ENCODE data around the gene TTC7B.
"Not testable (repeated sequence)": the region's sequence is repeated elsewhere in the genome, so short reads cannot be mapped to it uniquely, and the experiment has no call there.

TTC7B gene

DNA sequence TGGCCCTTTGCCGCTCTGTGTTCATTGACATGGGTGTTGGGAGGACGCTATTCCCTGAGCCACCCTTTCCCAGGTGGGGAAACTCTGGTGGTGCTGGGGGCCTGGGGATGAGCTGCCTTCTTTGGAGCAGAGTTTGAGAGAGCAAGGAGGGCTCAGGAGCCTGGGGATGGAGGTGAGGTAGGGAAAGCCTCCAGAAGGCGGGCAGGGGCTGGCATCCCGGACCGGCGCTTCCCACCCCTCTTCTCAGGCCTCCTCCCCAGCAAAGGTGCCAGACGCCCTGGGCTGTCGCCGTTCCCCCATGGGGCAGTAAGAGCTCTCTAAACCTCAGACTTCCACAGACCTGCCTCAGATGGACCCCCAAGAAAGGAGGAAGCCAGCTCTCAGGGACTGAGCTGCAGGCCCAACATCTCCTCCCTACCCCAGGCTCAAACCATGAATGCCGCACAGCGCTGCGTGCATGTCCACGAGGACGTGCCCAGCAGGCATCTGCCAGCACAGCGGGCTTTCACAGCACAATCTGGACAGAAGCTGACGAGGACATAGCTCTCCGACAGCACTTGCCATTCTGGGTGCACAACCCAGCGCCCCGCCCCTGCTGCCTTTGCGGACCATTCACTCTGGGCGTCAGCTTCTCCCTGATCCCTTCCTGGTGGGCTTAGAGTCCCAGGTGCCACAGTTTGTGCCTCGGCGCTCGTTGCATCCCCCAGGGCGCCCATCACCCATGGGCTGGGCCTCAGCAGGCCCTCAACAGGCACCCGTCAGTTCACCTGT, 14.9 kb upstream of the TTC7B start:
- DNase-seq (ENCODE audit: low read depth in 2 of 2): no peak

DNA sequence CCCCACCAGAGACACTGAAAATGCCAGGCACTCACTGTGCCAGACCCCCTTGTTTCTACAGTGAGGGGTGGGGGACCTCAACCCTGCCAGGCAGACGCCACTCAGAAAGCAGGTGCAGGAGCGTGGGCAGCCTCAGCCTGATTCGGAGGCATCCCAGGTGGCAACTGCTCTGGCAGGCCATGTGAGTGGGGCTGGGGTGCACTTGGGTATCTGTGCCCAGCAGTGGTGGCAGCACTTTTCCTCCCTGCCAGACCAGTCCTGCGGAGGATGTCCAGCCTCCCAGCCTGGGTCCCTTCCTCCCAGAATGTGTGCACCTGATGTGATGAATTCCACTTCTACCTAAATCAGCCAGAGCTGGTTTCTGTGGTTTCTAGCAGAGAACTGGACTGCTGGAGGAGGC, 13.4 kb upstream of the TTC7B start:
- no peak for DNase-seq (ENCODE audit: low read depth in 2 of 2)

DNA sequence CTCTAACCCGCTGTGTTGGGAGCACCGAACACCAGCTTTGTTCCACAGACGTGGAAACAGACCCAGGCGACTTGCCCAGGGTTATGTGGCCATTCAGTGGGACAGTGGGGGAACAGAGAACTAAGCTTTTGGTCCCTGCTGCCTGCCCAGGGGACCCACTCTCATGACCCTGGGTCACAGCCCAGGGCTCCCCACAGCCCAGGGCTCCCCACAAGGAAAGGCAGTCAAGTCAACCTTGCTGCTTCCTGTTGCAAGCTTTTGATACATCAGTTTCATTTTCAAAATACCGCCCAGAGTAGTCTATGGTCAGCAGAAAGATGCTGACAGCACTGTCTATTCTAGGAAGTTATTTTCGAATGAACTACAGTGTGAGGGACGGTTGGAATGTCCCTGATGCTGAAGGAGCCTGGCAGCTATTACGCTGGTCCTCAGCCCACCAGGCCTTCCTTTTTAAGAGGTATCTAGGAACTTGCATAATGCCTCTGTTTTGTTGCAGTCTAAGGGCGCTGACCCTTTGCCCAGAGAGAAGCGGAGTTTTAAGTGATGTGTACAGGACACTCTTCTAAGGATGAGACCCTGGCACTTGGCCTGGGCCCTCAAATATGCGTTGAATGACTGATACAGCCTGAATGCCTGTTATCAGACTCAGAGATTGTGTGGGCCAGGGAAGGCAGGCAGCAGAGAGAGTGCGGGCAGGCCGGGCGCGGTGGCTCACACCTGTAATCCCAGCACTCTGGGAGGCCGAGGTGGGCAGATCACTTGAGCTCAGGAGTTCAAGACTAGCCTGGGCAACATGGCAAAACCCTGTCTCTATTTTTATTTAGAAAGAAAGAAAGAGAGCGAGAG, 12.6 kb upstream of the TTC7B start:
- DNase-seq (ENCODE audit: low read depth in 2 of 2): no peak

DNA sequence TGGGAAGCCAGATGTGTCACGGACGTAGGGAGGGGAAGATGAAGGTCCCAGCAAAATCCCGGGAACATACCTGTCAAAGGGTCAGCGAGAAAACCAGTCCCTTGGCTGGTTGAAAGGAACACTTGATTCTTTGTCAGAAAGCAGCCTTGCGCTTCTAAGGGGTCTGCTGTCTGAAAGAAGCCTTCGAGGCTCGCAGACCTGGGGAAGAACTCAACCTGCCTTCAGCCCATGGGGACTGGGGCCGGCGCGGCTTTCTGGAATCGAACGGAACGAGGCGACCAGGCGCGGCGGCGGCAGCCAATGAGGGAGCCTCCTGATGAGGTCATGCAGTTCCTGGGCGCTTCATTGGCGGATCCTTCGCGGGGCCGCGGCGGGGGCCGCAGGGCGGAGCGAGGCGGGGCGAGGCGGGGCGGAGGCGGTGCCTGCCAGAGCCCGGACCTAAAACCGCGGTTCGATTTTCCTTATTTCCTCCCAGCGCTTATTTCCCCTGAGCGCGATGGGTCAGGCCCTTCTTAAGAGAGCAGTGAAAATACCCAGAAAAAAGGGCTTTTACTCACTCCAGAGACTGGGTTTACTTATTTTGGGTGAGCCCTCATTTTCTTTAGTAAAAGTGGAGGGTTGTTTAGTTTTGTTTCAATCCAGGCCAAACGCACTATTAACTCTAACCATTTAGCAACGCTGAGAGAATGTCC, 11.8 kb upstream of the TTC7B start:
- DNase-seq (ENCODE audit: low read depth in 2 of 2): peak; percentile 76 to 78

DNA sequence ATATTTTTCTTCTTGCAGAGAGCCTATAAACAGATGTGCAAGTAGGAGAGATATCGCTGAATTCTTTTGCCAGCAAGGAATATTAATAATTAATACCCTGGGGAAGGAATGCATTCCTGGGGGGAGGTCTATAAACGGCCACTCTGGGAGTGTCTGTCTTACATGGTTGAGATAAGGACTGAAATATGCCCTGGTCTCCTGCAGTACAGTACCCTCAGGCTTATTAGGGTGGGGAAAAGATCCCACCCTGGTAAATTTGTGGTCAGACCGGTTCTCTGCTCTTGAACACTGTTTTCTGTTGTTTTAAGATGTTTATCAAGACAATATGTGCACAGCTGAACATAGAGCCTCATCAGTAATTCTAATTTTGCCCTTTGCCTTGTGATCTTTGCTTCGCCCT, 7.3 kb upstream of the TTC7B start:
- not testable (repeated sequence) for DNase-seq (ENCODE audit: low read depth in 2 of 2)

DNA sequence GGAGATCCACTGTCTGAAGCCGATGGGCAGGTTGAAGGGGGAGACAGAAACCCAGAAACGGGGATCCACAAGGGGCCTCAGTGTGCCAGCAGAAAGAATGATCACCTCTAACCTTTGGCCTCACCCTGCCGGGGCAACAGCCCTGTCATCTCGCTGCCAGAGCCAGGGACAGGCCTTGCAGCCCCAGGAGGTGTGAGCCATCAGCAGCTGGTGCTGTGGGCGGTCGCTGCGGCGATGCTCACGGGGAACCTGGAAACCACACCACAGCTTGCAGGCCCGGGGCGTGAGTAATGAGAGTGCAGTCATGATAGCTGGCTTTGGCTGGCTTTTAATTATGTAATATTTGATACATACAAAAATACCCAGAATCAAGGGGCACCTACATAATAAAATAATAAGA, 4.7 kb upstream of the TTC7B start:
- peak; percentile 60 to 66 for DNase-seq (ENCODE audit: low read depth in 2 of 2)

DNA sequence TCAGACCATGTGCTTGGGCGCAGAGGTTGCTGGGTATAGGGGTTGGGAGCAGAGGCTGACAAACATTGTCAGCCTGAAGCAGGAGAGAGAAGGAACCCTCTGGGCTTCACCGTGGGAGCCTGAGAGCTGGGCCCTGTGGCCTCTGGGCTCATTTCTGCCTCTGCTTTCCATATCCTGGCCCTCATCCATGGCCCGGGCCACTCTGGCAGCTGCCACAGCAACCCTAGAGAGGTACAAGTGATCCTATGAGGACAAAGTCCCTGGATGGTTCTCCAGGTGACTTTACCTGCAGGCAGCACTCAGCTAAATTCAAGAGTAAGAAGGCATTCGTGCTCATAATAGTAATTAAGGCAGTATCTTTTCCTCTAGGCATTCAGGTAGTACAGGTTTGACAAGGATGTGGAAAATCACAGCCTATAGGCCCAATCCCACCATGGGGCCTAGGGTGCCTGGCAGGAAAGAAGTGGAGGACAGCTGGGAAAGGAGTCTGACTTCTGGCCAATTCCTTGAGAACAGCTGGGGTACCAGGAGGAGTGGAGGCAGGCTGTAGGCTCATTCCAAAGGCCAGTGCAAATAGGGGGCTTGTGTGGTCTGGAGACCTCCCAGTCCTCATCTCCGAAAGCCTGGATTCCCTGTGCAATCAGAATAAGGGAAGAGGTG, 3.6 kb upstream of the TTC7B start:
- DNase-seq (ENCODE audit: low read depth in 2 of 2): no peak

DNA sequence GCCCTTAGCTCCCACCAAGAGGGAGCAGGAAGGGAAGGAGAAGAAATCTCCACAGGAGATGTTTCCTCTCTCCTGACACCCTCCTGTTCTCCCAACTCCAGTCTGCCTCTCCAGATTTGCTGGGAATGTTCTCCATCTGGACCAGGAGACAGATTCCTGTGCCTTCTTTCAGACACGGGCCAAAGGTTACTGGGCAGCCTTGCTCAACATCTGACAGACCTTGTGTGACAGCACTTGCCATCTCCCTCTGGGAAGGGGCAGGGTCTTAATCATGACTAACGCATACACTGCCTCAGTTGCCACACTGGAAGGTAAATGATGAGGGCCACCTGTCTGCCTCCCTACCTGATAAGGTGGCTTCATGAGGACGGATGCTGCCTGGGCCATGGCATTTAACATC, 2.5 kb upstream of the TTC7B start:
- no peak for DNase-seq (ENCODE audit: low read depth in 2 of 2)

DNA sequence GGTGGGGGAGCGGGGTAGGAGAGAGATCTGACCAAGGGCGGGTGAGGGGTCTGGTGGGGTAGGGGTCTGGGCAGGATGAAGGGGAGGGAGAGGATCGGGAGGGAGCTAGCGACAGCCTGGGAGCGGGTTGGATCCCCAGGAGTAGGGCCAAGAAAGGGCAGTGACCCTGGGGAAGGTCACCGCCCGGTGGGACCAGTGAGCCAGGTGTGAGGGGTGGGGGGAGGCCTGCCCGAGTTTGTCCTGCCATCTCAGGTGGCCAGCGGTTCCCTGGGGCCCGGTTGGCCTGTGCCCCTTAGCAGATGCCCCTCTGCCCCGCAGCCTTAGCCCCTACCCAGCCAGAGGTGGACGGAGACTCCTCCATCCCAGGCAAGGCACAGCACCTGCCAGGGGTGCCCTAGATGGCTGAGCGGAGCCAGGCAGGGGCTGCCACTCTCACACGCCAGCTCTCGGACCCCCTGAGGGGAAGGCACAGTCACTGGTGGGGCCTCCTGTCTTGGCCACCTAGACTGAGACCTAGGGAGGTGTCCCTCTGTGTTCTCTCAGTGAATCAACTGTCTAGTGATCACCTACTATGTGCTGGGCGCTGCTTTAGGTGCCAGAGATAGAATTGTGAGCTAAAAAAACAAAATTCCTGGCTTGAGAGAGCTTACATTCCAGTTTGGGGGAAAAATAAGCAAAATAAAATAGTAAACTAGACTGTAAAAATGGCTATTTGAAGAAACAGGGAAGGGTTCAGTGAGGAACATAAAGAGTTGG, 629 bp upstream of the TTC7B start:
- DNase-seq (ENCODE audit: low read depth in 2 of 2): no peak

DNA sequence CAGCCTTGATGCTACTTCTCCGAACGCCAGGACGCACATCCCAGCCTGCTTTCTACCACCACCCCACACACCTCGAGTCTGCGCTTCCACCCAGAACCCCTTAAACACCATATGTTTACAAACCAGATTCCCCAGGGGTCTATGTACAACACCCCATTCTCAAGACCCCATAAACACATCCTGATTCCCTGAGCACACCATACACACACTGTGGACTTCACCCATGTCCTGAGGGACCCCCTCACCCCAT, 733 bp downstream of the TTC7B start:
- no peak for DNase-seq (ENCODE audit: low read depth in 2 of 2)

DNA sequence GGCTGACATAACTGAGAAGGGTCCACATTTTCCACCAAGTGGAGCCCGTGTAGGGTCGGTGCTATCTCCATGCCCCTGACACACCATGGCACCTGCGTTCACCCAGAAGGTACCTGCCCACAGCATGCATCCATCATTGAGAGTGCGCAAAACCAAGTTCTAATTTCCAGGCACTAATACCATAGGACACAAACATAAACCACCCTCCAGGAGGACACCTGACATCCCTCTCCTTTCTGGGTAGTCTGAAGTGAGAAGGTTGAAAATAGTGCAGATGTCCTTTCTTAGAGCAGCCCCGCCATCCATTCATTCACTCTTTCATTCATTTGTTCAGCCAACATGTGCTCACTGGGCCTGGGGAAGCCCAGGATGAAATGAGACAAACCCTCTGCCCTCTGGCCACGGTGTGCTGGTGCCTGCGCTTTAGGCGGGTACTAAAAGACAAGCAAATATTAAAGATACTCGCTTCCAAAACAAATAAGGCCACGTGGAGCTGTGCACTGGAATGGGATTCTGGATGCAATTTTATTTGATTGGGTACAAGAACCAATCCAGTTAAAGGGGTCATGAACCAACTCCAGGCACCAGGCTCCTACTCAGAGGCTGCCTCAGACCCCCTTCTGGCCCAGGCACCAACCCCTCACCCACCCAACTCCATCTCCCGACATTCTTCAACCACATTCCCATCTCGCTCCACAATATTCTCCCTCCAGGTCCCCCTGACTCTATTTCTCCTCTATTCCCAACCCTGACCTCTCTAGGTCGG, 1.2 kb downstream of the TTC7B start:
- no peak for DNase-seq (ENCODE audit: low read depth in 2 of 2)

DNA sequence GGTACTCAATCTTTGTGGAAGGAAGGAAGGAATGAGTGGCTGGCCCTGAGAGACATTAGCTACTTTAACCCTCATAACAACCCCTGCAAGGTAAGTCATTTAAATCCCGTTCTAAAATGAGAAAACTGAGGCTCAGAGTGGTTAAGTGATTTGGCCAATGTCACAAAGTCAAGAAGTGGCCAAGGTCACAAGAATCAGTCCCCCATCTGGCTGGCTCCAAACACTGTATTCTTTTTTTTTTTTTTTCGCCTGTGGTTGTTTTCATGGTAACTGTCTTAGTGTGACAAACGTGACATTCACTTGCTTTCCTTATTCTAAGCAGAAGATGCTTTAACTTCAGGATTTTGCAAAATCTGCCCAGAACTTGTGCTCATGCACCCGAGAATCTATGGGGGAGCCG, 2.8 kb downstream of the TTC7B start:
- DNase-seq (ENCODE audit: low read depth in 2 of 2): no peak

DNA sequence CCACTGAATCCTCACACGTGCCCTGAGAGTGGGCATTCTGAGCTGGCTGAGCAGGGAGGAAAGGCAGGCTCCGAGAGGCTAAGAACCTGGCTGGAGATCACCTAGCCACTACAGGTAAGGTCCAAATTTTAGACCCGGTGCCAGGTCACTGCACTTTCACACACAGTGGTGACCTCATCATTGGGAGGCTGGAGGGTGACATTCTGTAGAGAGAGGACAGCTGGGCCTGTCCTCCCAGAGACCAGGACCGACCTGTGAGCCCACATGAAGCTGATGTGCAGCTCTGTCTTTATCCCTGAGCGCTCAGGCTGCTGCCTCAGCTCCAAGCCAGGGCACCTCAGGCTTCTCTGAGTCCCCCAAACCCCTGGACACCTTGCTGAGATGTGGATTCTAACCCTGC, 4.1 kb downstream of the TTC7B start:
- DNase-seq (ENCODE audit: low read depth in 2 of 2): no peak

DNA sequence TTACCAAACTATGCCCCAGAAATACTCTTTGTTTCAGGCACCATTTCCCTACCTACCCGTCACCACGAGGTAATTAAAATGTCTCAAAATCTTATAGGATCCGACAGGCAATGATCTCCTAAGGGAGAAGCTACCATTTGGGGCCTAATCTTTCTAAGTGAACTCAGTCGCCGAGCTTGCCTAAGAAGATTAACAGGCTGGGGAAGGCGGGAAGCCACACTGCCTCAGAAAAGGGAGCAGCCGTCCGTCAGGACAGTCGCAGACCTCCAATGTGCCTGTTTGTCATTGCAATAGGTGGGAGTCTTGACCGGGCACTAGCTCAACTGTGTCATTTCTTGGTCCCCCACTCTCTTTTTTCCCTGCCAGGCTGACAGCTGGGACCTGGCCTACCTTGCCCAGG, 4.6 kb downstream of the TTC7B start:
- DNase-seq (ENCODE audit: low read depth in 2 of 2): no peak

DNA sequence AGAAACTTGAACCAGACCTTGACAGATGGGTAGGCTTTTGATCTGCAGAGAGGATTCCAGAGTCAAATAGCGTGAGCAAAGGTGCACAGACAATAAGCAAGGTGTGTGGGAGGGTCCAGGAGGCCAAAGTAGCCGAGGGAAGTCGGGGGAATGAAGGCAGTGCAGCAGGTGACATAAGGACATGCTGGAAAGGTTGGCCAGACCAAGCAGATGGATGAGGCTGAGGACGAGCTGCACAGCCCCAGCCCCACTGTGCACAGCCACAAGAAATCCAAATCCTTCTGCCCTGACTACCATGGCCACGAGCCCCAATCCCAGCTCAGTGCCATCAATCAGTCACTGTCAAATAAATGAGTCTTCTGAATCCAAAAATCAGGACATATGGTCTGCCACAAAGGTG, 5.4 kb downstream of the TTC7B start:
- no peak for DNase-seq (ENCODE audit: low read depth in 2 of 2)

DNA sequence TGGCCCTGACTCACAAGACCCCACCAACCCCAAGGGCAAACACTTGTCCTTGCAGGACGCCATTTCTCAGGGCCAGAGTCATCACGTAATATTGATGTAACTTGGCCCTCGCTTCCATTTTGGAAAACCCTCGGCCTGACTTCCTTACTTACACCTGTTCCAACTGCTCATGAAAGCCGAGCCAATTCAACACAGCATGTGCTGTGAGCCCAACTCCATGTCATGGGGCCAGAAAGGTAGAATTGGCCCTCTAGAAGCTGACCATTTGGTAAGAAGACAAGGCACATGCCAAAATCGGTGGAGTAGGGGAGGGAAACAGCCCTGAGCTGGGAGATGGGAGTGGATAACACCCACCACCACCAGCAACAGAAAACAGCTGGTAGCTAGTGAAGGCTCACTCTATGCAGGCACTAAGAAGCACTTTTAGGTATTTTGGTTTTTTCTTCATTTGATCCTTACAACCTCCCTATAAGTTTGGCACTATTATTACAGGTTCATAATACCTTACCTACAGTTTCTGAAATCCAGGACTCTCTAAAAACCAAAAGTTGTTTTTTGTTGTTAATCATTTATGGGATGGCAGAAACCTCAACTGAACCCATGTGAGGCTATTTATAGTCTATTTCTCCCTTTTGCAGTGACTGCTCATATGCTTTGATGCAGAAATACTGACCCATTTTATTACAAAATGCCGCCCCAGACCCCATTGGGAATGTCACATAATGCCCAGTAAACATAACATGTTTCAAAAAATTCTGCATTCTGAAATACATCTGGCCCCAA, 6.5 kb downstream of the TTC7B start:
- DNase-seq (ENCODE audit: low read depth in 2 of 2): no peak

DNA sequence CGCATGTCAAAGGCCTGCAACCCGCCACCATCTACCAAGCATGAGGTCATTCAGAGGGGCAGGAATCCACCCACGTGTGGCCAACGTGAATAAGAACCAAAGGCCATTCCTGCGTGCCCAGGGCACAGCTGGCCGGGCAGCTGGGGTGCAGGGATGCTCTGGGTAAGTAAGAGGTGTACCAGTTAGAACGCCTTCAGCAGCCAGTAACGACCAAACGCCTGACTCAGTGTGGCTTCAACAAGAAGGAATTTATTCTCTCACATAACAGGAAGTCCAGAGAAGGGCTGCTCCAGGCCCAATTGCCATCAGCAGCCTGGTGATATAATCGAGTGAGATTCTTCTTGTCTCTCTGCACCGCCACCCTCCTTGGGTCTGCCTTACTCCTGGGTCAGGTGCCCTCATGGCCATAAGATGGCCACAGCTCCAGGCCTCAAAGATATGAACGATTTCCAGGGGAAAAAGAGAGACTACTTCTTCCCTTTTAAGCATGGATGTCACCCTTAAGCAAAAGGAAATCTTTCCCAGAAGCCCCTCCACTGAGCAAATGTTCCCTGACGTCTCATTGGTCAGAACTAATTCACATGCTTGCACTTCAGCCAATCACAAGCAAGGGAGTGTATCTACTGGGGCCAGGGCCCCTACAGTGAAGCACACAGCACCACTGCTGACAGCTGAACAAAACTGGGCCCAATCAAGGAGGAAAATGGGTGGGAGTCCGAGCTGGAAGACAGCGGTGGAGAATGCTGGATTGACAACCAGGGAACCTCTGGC, 7.3 kb downstream of the TTC7B start:
- no peak for DNase-seq (ENCODE audit: low read depth in 2 of 2)

DNA sequence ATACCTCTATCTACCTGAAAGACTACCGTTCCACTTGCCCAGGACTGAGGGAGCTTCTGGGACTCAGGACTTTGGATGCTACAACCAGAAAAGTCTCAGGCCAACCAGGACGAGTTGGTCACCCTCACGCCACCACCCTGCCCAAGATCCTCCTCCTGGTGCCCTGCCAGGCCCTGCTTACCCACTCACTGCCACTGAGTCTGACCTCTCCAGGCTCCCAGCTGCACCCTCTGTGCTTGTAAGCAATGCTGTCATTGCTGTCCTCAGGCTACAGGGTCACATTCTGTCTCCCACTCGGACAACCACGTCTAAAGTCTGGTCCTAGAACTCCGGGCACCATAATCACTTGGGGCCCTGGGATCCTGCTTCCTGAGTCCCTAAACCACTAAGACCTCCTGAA, 9.2 kb downstream of the TTC7B start:
- DNase-seq (ENCODE audit: low read depth in 2 of 2): no peak
